ENCODE results near the gene NARF. TPM values are rescaled to one million over a fixed set of nuclear protein-coding genes. Genes with fewer than 3 reads are reported as not detected.
A peak's percentile ranks its signal among the peaks of the same experiment; 100 is the strongest.
"Not testable (repeated sequence)": the region's sequence is repeated elsewhere in the genome, so short reads cannot be mapped to it uniquely, and the experiment has no call there.

The NARF gene
- total and polyA plus RNA-seq, 2 donors (not counting 1 experiment from before 2014, with no cell fraction given) = 92.4 to 103 TPM

GRCh38 chr17:82505296-82505695 is 46.8 kb downstream of the NARF start:
- peaks cover 0 to 4% (median 0%) of the 10 kb centered on the region in 4 experiments for H3K27me3 ChIP-seq (replicated peaks in 1 of 4; ENCODE audit: control extremely low read depth in 1 of 4, control insufficient read depth in 3 of 4, insufficient read depth in 4 of 4, low read length in 3 of 4)
- H2AFZ ChIP-seq (ENCODE audit: insufficient read depth, low read depth, low read length, poor library complexity, severe bottlenecking) = no peak overlapping the region
- POLR2A ChIA-PET = interaction anchor here (0.6 to 2.0 kb wide), 2 partner anchors 14 to 32 kb away, joined by 8 read pairs; partner anchors contain the start of gene FOXK2
- 95% methylated on average over 5 of the region's 6 CpGs for WGBS (ENCODE audit: insufficient coverage)
- Mint-ChIP-seq H3K4me3 (no peak overlapping the region), H3K9me3 (ENCODE audit: insufficient read depth) (no peaks in the 10 kb centered on the region), H3K27ac (no peak overlapping the region), H3K4me1 (peaks cover 15% of the 10 kb centered on the region), H3K27me3 (no peaks in the 10 kb centered on the region)
- no peaks in the 10 kb centered on the region for H4K20me1 ChIP-seq (ENCODE audit: control insufficient read depth, insufficient read depth, low read length, poor library complexity, severe bottlenecking)
- peaks cover 0 to 4% (median 0%) of the 10 kb centered on the region in 3 donors for H3K9me3 ChIP-seq (ENCODE audit: control extremely low read depth in 1 of 3, control insufficient read depth in 2 of 3, insufficient read depth in 1 of 3, low read length in 2 of 3)
- CTCF ChIA-PET = interaction anchor here (1.4 to 2.0 kb wide), 2 partner anchors 14 to 49 kb away, joined by 5 read pairs; no protein-coding TSS in a partner anchor
- DNase-seq (no peak), ATAC-seq (ENCODE audit: low read depth) (no peak)
- H3K36me3 ChIP-seq (replicated peaks in 1 of 2; ENCODE audit: control extremely low read depth in 1 of 2, control insufficient read depth in 1 of 2, extremely low read depth in 1 of 2, insufficient read depth in 2 of 2, low read length in 1 of 2) = no peaks in the 10 kb centered on the region
- H3K79me2 ChIP-seq (ENCODE audit: control insufficient read depth, insufficient read depth, low read length) = peaks cover 3% of the 10 kb centered on the region
- no peak overlapping the region for H3K4me3 ChIP-seq (ENCODE audit: control extremely low read depth in 1 of 5, extremely low read depth in 1 of 5, insufficient read depth in 1 of 5, low read depth in 2 of 5, low read length in 4 of 5)
- peaks cover 3 to 13% of the 10 kb centered on the region in 2 donors for H3K4me1 ChIP-seq (ENCODE audit: control insufficient read depth in 2 of 2, insufficient read depth in 2 of 2, low read length in 2 of 2)
- H3K4me2 ChIP-seq (replicated peaks; ENCODE audit: low read depth, low read length, poor library complexity, severe bottlenecking) = no peak overlapping the region
- H3K27ac ChIP-seq (ENCODE audit: low read length in 2 of 2) = no peak overlapping the region
- TF ChIP-seq, protein P1, sequence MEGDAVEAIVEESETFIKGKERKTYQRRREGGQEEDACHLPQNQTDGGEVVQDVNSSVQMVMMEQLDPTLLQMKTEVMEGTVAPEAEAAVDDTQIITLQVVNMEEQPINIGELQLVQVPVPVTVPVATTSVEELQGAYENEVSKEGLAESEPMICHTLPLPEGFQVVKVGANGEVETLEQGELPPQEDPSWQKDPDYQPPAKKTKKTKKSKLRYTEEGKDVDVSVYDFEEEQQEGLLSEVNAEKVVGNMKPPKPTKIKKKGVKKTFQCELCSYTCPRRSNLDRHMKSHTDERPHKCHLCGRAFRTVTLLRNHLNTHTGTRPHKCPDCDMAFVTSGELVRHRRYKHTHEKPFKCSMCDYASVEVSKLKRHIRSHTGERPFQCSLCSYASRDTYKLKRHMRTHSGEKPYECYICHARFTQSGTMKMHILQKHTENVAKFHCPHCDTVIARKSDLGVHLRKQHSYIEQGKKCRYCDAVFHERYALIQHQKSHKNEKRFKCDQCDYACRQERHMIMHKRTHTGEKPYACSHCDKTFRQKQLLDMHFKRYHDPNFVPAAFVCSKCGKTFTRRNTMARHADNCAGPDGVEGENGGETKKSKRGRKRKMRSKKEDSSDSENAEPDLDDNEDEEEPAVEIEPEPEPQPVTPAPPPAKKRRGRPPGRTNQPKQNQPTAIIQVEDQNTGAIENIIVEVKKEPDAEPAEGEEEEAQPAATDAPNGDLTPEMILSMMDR (IDR thresholded peaks at IDR 0.05) = no peak
- TF ChIP-seq EZH2 (IDR thresholded peaks at IDR 0.05; ENCODE audit: borderline replicate concordance, insufficient read depth, low read depth, low read length, poor library complexity, severe bottlenecking) = no peak
- intact Hi-C loops (cut with micrococcal nuclease) = no loop called here
- no peak overlapping the region for H3K9ac ChIP-seq (ENCODE audit: low read length)

DNA sequence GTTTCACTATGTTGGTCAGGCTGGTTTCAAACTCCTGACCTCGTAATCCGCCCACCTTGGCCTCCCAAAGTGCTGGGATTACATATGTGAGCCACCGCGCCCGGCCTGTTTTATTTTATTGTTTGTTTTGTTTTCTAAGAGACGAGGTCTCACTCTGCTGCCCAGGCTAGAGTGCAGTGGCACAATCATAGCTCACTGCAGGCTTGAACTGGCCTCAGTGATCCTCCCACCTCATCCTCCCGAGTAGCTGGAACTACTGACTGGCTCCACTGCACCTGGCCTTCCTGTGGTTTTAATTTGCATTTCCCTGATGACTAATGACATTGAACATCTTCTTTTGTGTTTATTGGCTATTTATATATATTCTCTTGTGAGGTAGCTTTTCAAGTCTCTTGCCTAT is 47.9 kb downstream of the NARF start:
- H3K9ac ChIP-seq (ENCODE audit: low read length); H3K4me3 ChIP-seq (ENCODE audit: control extremely low read depth in 1 of 5, extremely low read depth in 1 of 5, insufficient read depth in 1 of 5, low read depth in 2 of 5, low read length in 4 of 5); H2AFZ ChIP-seq (ENCODE audit: insufficient read depth, low read depth, low read length, poor library complexity, severe bottlenecking); H3K79me2 ChIP-seq (ENCODE audit: control insufficient read depth, insufficient read depth, low read length); H3K9me3 Mint-ChIP-seq (ENCODE audit: insufficient read depth); H3K9me3 ChIP-seq (ENCODE audit: control extremely low read depth in 1 of 3, control insufficient read depth in 2 of 3, insufficient read depth in 1 of 3, low read length in 2 of 3); H3K27me3 Mint-ChIP-seq; H3K36me3 ChIP-seq (replicated peaks in 1 of 2; ENCODE audit: control extremely low read depth in 1 of 2, control insufficient read depth in 1 of 2, extremely low read depth in 1 of 2, insufficient read depth in 2 of 2, low read length in 1 of 2); H4K20me1 ChIP-seq (ENCODE audit: control insufficient read depth, insufficient read depth, low read length, poor library complexity, severe bottlenecking); H3K27me3 ChIP-seq (replicated peaks in 1 of 4; ENCODE audit: control extremely low read depth in 1 of 4, control insufficient read depth in 3 of 4, insufficient read depth in 4 of 4, low read length in 3 of 4): not testable (repeated sequence)
- ChIA-PET CTCF (interaction anchor here (0.7 to 1.4 kb wide), 4 partner anchors 12 to 47 kb away, joined by 3 to 5 read pairs (median 4); no protein-coding TSS in a partner anchor), POLR2A (interaction anchor here (0.8 to 2.0 kb wide), 4 partner anchors 8 to 57 kb away, joined by 3 to 10 read pairs (median 6); partner anchors contain the start of gene FOXK2)
- peak overlapping the region; percentile 70 for H3K27ac Mint-ChIP-seq
- peak overlapping the region; percentile 52 for H3K4me3 Mint-ChIP-seq
- DNase-seq (peak; percentile 73), ATAC-seq (ENCODE audit: low read depth) (peak; percentile 98)
- Histone ChIP-seq H3K27ac (ENCODE audit: low read length in 2 of 2) (peak overlapping the region in 1 of 2 donors; percentile 19), H3K4me2 (replicated peaks; ENCODE audit: low read depth, low read length, poor library complexity, severe bottlenecking) (peak overlapping the region; percentile 52), H3K4me1 (ENCODE audit: control insufficient read depth in 2 of 2, insufficient read depth in 2 of 2, low read length in 2 of 2) (peaks cover 3 to 13% of the 10 kb centered on the region in 2 donors)
- WGBS (ENCODE audit: insufficient coverage) = no CpG with 5 or more reads among the region's 7 CpGs
- H3K4me1 Mint-ChIP-seq = peaks cover 17% of the 10 kb centered on the region
- intact Hi-C loops (cut with micrococcal nuclease) = loop anchor here (1.0 kb wide), 2 partner anchors 12 to 13 kb away; partner anchors contain the start of gene FOXK2
